K562 (cell line): ENCODE results near the gene SYNE2. TPM values are rescaled to one million over a fixed set of nuclear protein-coding genes. Genes with fewer than 3 reads are reported as not detected.

Source experiments
- ATAC-seq: fragments of 200-7000 bp; cut with Tn5 transposase; 3 replicates; pipeline ENCODE4 v1.9.1; 2020; ENCODE audit warnings: moderate library complexity
- BruUV-seq: library from RNA; stranded (reverse); fragments of 400-500 nt; replicated peaks from 2 replicates; lab custom pipeline; 2021; lab: Mats Ljungman, UMichigan
- CTCF ChIA-PET: fragments of 300-600 bp; formaldehyde crosslinking; extraction: SDS; loops from one replicate; lab custom pipeline; 2021; ENCODE audit warnings: low intra/inter-chr PET ratio; lab: Yijun Ruan, JAX
- POLR2A ChIA-PET: fragments of 300-600, 350-650 bp; sonication (Branson Sonifier 250); formaldehyde crosslinking; extraction: SDS; loops from one replicate; lab custom pipeline; 2021; ENCODE audit warnings: antibody characterized with exemption, inconsistent platforms; lab: Yijun Ruan, JAX
- DNase-seq, 4 experiments: peaks; one replicate each; pipeline versions ENCODE4 v3.0.0 to v3.0.0-alpha.2; 2011 to 2018; ENCODE audit warnings: low spot score in 3 of 4, mixed read lengths in 3 of 4; ENCODE audit errors: extremely low read depth in 1 of 4
- FAIRE-seq: peaks from 2 replicates; lab custom pipeline; 2011; peaks lifted over from hg19 to GRCh38; lab: Jason Lieb, UNC
- H2AFZ ChIP-seq: 2 replicates; pipeline ENCODE4 v1.6.0; 2011; ENCODE audit warnings: low read depth, low read length, control low read depth, inconsistent platforms
- H3K27ac ChIP-seq: fragments of 200-600 bp; 3 replicates; pipeline ENCODE4 v1.8.0; 2011; ENCODE audit warnings: low read depth, mild to moderate bottlenecking, control low read depth, inconsistent platforms, low read length, moderate library complexity, mixed read lengths; ENCODE audit errors: extremely low read depth
- H3K27me3 ChIP-seq, 2 experiments: fragments of 300-600 bp in 1 of 2; 2 replicates in 1 of 2; 3 replicates in 1 of 2; pipeline versions ENCODE4 v1.6.0 to v1.8.0; 2011; ENCODE audit warnings: inconsistent platforms in 2 of 2, low read length in 2 of 2, mild to moderate bottlenecking in 1 of 2, mixed read lengths in 1 of 2, moderate library complexity in 1 of 2; ENCODE audit not compliant: control insufficient read depth in 2 of 2, insufficient read depth in 2 of 2
- H3K36me3 ChIP-seq: fragments of 300-600 bp; 3 replicates; pipeline ENCODE4 v1.8.0; 2011; ENCODE audit warnings: mild to moderate bottlenecking, low read length, inconsistent platforms; ENCODE audit not compliant: control insufficient read depth, insufficient read depth
- H3K4me1 ChIP-seq, 2 experiments: fragments of 200-600 bp in 1 of 2; replicated peaks in 1 of 2; 2 replicates in 1 of 2; 3 replicates in 1 of 2; pipeline versions ENCODE4 v1.5.1 to v1.8.0; 2011; ENCODE audit warnings: inconsistent platforms in 2 of 2, low read length in 2 of 2, mild to moderate bottlenecking in 1 of 2, mixed read lengths in 1 of 2, moderate library complexity in 1 of 2; ENCODE audit not compliant: control insufficient read depth in 2 of 2, insufficient read depth in 2 of 2
- H3K4me2 ChIP-seq: 2 replicates; pipeline ENCODE4 v1.6.1; 2011; ENCODE audit warnings: low read length, control low read depth, inconsistent platforms, mixed read lengths; ENCODE audit not compliant: insufficient read depth
- H3K4me3 ChIP-seq: fragments of 200-600 bp; sonication (generic), shearing (Covaris generic); 2 replicates; pipeline ENCODE4 v1.5.1; 2016; ENCODE audit warnings: control low read depth, inconsistent platforms
- H3K79me2 ChIP-seq: fragments of 200-600 bp; 3 replicates; pipeline ENCODE4 v1.8.0; 2011; ENCODE audit warnings: low read length, inconsistent platforms; ENCODE audit not compliant: control insufficient read depth, insufficient read depth
- H3K9ac ChIP-seq, 2 experiments: 2 replicates each; pipeline versions ENCODE4 v1.6.0 to v1.6.1; 2011; ENCODE audit warnings: low read depth in 2 of 2, low read length in 2 of 2, control low read depth in 1 of 2, inconsistent platforms in 1 of 2, mild to moderate bottlenecking in 1 of 2, mixed read lengths in 1 of 2; ENCODE audit not compliant: insufficient read depth in 1 of 2
- H3K9me1 ChIP-seq: one replicate; pipeline ENCODE4 v1.6.0; 2011; ENCODE audit warnings: inconsistent platforms, mild to moderate bottlenecking, low read length, moderate library complexity; ENCODE audit not compliant: control insufficient read depth, insufficient read depth
- H3K9me3 ChIP-seq: replicated peaks from 2 replicates; pipeline ENCODE4 v1.5.1; 2011; ENCODE audit warnings: low read depth, low read length, inconsistent platforms; ENCODE audit not compliant: control insufficient read depth, insufficient read depth
- H4K20me1 ChIP-seq: replicated peaks from 2 replicates; pipeline ENCODE4 v1.6.1; 2011; ENCODE audit warnings: low read length, inconsistent platforms, mixed read lengths; ENCODE audit not compliant: control insufficient read depth, insufficient read depth
- E4F1 ChIP-seq: fragments of 250-450 bp; sonication (Bioruptor Pico); IDR thresholded peaks from 2 replicates; pipeline ENCODE4 v1.5.0; 2021; ENCODE audit warnings: mild to moderate bottlenecking, borderline replicate concordance
- HLTF ChIP-seq: fragments of 450-650 bp; IDR thresholded peaks from 2 replicates; pipeline ENCODE4 v1.6.1; 2016
- KLF13 ChIP-seq: fragments of 450-650 bp; IDR thresholded peaks from 2 replicates; pipeline ENCODE4 v1.6.1; 2016; ENCODE audit warnings: missing genetic modification characterization, low read depth, mild to moderate bottlenecking, missing compliant biosample characterization, moderate library complexity, borderline replicate concordance
- LARP7 ChIP-seq: fragments of 450-650 bp; IDR thresholded peaks from 2 replicates; pipeline ENCODE4 v1.6.1; 2016
- NR2C2 ChIP-seq, 2 experiments: fragments of 200-800 bp in 1 of 2; sonication (Bioruptor generic) in 1 of 2; sonication (generic) in 1 of 2; formaldehyde crosslinking in 1 of 2; IDR thresholded peaks; 2 replicates each; pipeline versions ENCODE4 v1.6.1 to v1.8.0; 2016 to 2022; ENCODE audit warnings: mild to moderate bottlenecking in 1 of 2, missing compliant biosample characterization in 1 of 2, missing genetic modification characterization in 1 of 2, missing genetic modification reagents in 1 of 2
- RERE ChIP-seq: sonication (generic); formaldehyde crosslinking; IDR thresholded peaks from 2 replicates; pipeline ENCODE4 v1.8.0; 2023; ENCODE audit warnings: missing genetic modification reagents, mild to moderate bottlenecking, borderline replicate concordance
- SMARCE1 ChIP-seq: fragments of 450-650 bp; IDR thresholded peaks from 2 replicates; pipeline ENCODE4 v1.7.1; 2016; ENCODE audit warnings: mild to moderate bottlenecking
- SNAPC5 ChIP-seq: fragments of 250-450 bp; sonication (Bioruptor Pico); IDR thresholded peaks from 2 replicates; pipeline ENCODE4 v1.8.0; 2021; ENCODE audit warnings: moderate library complexity, mild to moderate bottlenecking, inconsistent platforms
- SRSF7 ChIP-seq: fragments of 200-400 bp; formaldehyde crosslinking; optimal IDR thresholded peaks from 2 replicates; pipeline ENCODE3; 2017; ENCODE audit warnings: mild to moderate bottlenecking, low read depth, low read length
- ZBTB5 ChIP-seq: fragments of 450-650 bp; IDR thresholded peaks from 2 replicates; pipeline ENCODE4 v1.6.1; 2017; ENCODE audit warnings: antibody characterized with exemption
- ZSCAN32 ChIP-seq: fragments of 450-650 bp; formaldehyde crosslinking; IDR thresholded peaks from 2 replicates; pipeline ENCODE4 v1.4.0; 2020; ENCODE audit warnings: mild to moderate bottlenecking, moderate library complexity
- in situ Hi-C: fragments of 300-500 bp; cut with MboI; formaldehyde crosslinking; loops from 4 replicates; pipeline ENCODE4 v1.15.0; 2018; ENCODE audit warnings: inconsistent platforms, mixed read lengths
- intact Hi-C: fragments of 100-400 bp; cut with micrococcal nuclease; formaldehyde crosslinking; loops from 2 replicates; pipeline ENCODE4 v1.14.2; 2022
- polyA plus RNA-seq, 8 experiments: library from polyadenylated mRNA; depleted of rRNA in 4 of 8; stranded (reverse) in 5 of 8; unstranded in 3 of 8; fragments of >200 nt; fragmentation: Nextera tagmentation in 2 of 8; fragmentation: Illumina TruSeq in 1 of 8; extraction: Ambion mirVana in 2 of 8; extraction: Trizol in 1 of 8; gene quantifications; 2 replicates each; pipeline versions ENCODE4 v1.2.1 to v1.2.3, GENCODE V29; 2011 to 2014; ENCODE audit warnings: inconsistent platforms in 1 of 8, missing spikeins in 1 of 8
- total RNA-seq, 7 experiments: library from RNA; depleted of rRNA in 6 of 7; stranded (reverse); fragments of >200 nt in 6 of 7; fragmentation: Illumina TruSeq in 2 of 7; extraction: Trizol in 2 of 7; gene quantifications; 2 replicates each; pipeline versions ENCODE4 v1.2.1 to v1.2.3, GENCODE V29; 2011 to 2021; ENCODE audit warnings: low replicate concordance in 1 of 7
- TF ChIP-seq, protein P1 (sequence below): fragments of 450-650 bp; formaldehyde crosslinking; conservative IDR thresholded peaks from 2 replicates; pipeline ENCODE4 v1.4.0; 2022; ENCODE audit warnings: mild to moderate bottlenecking, missing genetic modification characterization

Gene SYNE2
- total and polyA plus RNA-seq, 9 of the 15 experiments (the other 6 are each of a cell fraction or from before 2014, with no cell fraction given): 0.06 to 0.53 (median 0.11) TPM

- ChIA-PET POLR2A (no interaction called here), CTCF (no interaction called here)
- H3K9ac ChIP-seq: no peak overlapping the region
- H3K27ac ChIP-seq: no peak overlapping the region
- H3K79me2 ChIP-seq: no peaks in the 10 kb centered on the region
- H3K4me3 ChIP-seq: no peak overlapping the region
- ATAC-seq (no peak), FAIRE-seq (no peak), DNase-seq (no peak)
- H3K27me3 ChIP-seq: no peaks in the 10 kb centered on the region; a peak in 1 of 5 replicates
- no peaks in the 10 kb centered on the region for H3K36me3 ChIP-seq
- no peak overlapping the region for H2AFZ ChIP-seq
- intact Hi-C loops: no loop called here
- BruUV-seq: no TSS peak
- H3K9me1 ChIP-seq: no peaks in the 10 kb centered on the region
- no peaks in the 10 kb centered on the region for H4K20me1 ChIP-seq
- in situ Hi-C loops: no loop called here
- no peaks in the 10 kb centered on the region for H3K9me3 ChIP-seq
- H3K4me2 ChIP-seq: no peak overlapping the region
- H3K4me1 ChIP-seq: no peaks in the 10 kb centered on the region
- TF ChIP-seq RERE (CRISPR knock-in tag) (no peak), NR2C2 (CRISPR knock-in tag; IDR thresholded peaks at IDR 0.05) (no peak), NR2C2 (tag; IDR thresholded peaks at IDR 0.05) (no peak), ZBTB5 (no peak), SNAPC5 (CRISPR knock-in tag) (no peak), KLF13 (tag) (no peak), E4F1 (CRISPR knock-in tag) (no peak), HLTF (no peak), SMARCE1 (no peak), SRSF7 (no peak), LARP7 (no peak), ZSCAN32 (no peak)
- TF ChIP-seq, protein P1, sequence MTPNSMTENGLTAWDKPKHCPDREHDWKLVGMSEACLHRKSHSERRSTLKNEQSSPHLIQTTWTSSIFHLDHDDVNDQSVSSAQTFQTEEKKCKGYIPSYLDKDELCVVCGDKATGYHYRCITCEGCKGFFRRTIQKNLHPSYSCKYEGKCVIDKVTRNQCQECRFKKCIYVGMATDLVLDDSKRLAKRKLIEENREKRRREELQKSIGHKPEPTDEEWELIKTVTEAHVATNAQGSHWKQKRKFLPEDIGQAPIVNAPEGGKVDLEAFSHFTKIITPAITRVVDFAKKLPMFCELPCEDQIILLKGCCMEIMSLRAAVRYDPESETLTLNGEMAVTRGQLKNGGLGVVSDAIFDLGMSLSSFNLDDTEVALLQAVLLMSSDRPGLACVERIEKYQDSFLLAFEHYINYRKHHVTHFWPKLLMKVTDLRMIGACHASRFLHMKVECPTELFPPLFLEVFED (CRISPR knock-in tag): no peak
Measured at GRCh38 chr14:64088647-64088964, 235.8 kb downstream of the SYNE2 start.
